Keratinocyte (primary cell): ENCODE data around the gene EIF2S3B. TPM values are rescaled to one million over a fixed set of nuclear protein-coding genes. Genes with fewer than 3 reads are reported as not detected.
A peak's percentile ranks its signal among the peaks of the same experiment; 100 is the strongest.

ENCODE experiments used
- DNase-seq: peaks from one replicate; pipeline ENCODE4 v3.0.0-alpha.2; 2011; ENCODE audit warnings: low read depth, missing footprints, low spot score
- FAIRE-seq: peaks from 2 replicates; lab custom pipeline; 2011; peaks lifted over from hg19 to GRCh38; lab: Jason Lieb, UNC
- H2AFZ ChIP-seq: 2 replicates; pipeline ENCODE4 v1.6.0; 2012; ENCODE audit warnings: low read length, control low read depth, inconsistent platforms; ENCODE audit not compliant: control insufficient read depth
- H3K27ac ChIP-seq: 2 replicates; pipeline ENCODE4 v1.5.1; 2011; ENCODE audit warnings: low read length; ENCODE audit not compliant: control insufficient read depth, insufficient read depth
- H3K27me3 ChIP-seq: 3 replicates; pipeline ENCODE4 v1.6.0; 2011; ENCODE audit warnings: low read length; ENCODE audit not compliant: control insufficient read depth, insufficient read depth; ENCODE audit errors: extremely low read depth
- H3K36me3 ChIP-seq, 2 experiments: 2 replicates in 1 of 2; 3 replicates in 1 of 2; pipeline ENCODE4 v1.5.1; 2011; ENCODE audit warnings: low read length in 2 of 2, mild to moderate bottlenecking in 1 of 2; ENCODE audit not compliant: control insufficient read depth in 2 of 2, insufficient read depth in 2 of 2; ENCODE audit errors: extremely low read depth in 1 of 2
- H3K4me1 ChIP-seq: 3 replicates; pipeline ENCODE4 v1.5.1; 2011; ENCODE audit warnings: low read length; ENCODE audit not compliant: control insufficient read depth, insufficient read depth; ENCODE audit errors: extremely low read depth
- H3K4me2 ChIP-seq: 3 replicates; pipeline ENCODE4 v1.6.0; 2011; ENCODE audit warnings: low read depth, low read length; ENCODE audit not compliant: control insufficient read depth, insufficient read depth; ENCODE audit errors: extremely low read depth
- H3K4me3 ChIP-seq, 3 experiments: fragments of 200-600 bp in 1 of 3; sonication (generic) in 1 of 3; 2 replicates in 2 of 3; 3 replicates in 1 of 3; pipeline ENCODE4 v1.5.1; 2011 to 2016; ENCODE audit warnings: low read length in 3 of 3, mild to moderate bottlenecking in 3 of 3, control low read depth in 2 of 3, inconsistent platforms in 1 of 3, low read depth in 1 of 3, mixed read lengths in 1 of 3, mixed run types in 1 of 3, moderate library complexity in 1 of 3; ENCODE audit not compliant: control insufficient read depth in 2 of 3, insufficient read depth in 2 of 3; ENCODE audit errors: extremely low read depth in 1 of 3
- H3K79me2 ChIP-seq: 2 replicates; pipeline ENCODE4 v1.6.0; 2012; ENCODE audit warnings: low read length; ENCODE audit not compliant: control insufficient read depth, insufficient read depth
- H3K9ac ChIP-seq: 3 replicates; pipeline ENCODE4 v1.6.0; 2011; ENCODE audit warnings: low read length; ENCODE audit not compliant: control insufficient read depth, insufficient read depth; ENCODE audit errors: extremely low read depth
- H3K9me1 ChIP-seq: 3 replicates; pipeline ENCODE4 v1.6.0; 2011; ENCODE audit warnings: low read length; ENCODE audit not compliant: control insufficient read depth, insufficient read depth; ENCODE audit errors: extremely low read depth
- H3K9me3 ChIP-seq: 2 replicates; pipeline ENCODE4 v1.5.1; 2012; ENCODE audit warnings: low read depth, low read length; ENCODE audit not compliant: control insufficient read depth
- H4K20me1 ChIP-seq: 3 replicates; pipeline ENCODE4 v1.6.0; 2011; ENCODE audit warnings: low read length; ENCODE audit not compliant: control insufficient read depth, insufficient read depth; ENCODE audit errors: extremely low read depth
- EZH2 ChIP-seq: IDR thresholded peaks from one replicate; pipeline ENCODE4 v1.6.1; 2012; ENCODE audit warnings: inconsistent platforms, mild to moderate bottlenecking, low read length, moderate library complexity
- dilution Hi-C: fragments of 300-500 bp; cut with MboI; formaldehyde crosslinking; loops from one replicate; pipeline ENCODE4 v1.7.0; 2020; ENCODE audit warnings: low sequenced_read_pairs; ENCODE audit not compliant: extremely low pct_ligation_motif_present
- polyA plus RNA-seq, 5 experiments: library from polyadenylated mRNA; depleted of rRNA in 3 of 5; stranded (reverse) in 3 of 5; stranded (forward) in 1 of 5; unstranded in 1 of 5; fragments of >200 nt; gene quantifications; 1 replicate in 1 of 5; 2 replicates in 3 of 5; 3 replicates in 1 of 5; pipeline versions ENCODE4 v1.2.1 to v1.2.3, GENCODE V29; 2011 to 2012; ENCODE audit warnings: missing spikeins in 2 of 5, low read depth in 1 of 5, low replicate concordance in 1 of 5
- TF ChIP-seq, protein P1 (sequence below), 3 experiments: IDR thresholded peaks in 1 of 3; conservative IDR thresholded peaks in 1 of 3; optimal IDR thresholded peaks in 1 of 3; 2 replicates in 2 of 3; 3 replicates in 1 of 3; pipeline versions ENCODE3 to v1.5.1; 2011; ENCODE audit warnings: low read length in 3 of 3, mild to moderate bottlenecking in 3 of 3, moderate library complexity in 2 of 3, control low read depth in 1 of 3, inconsistent platforms in 1 of 3; ENCODE audit not compliant: insufficient read depth in 2 of 3; ENCODE audit errors: extremely low read depth in 1 of 3

Gene EIF2S3B
- polyA plus RNA-seq, 1 donor (not counting 4 experiments of a cell fraction or from before 2014, with no cell fraction given): 0.66 TPM

DNA sequence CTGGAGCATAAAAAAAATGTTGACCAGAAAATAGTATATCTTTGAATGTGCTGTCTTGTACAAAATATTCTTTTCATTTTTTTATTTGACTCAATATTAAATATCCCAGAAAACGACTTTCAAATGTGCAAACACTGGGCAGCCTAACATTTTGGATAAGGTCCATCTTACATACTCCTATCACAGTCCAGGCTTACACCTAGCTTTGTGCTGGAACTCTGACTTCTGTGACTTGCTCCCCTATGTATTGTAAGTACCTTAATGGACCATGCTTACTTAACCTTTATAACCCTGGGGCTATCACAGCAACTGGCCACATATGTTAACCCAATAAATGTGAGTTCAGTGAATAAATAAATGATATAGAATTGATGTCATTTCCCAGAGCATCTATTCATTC is 7.6 kb upstream of the EIF2S3B start:
- Histone ChIP-seq H3K4me3 (no peak overlapping the region), H3K9me1 (no peaks in the 10 kb centered on the region), H3K36me3 (no peaks in the 10 kb centered on the region), H3K9me3 (no peaks in the 10 kb centered on the region), H3K4me1 (no peaks in the 10 kb centered on the region), H3K27ac (no peak overlapping the region), H3K79me2 (no peaks in the 10 kb centered on the region), H4K20me1 (no peaks in the 10 kb centered on the region), H3K4me2 (no peak overlapping the region), H3K9ac (no peak overlapping the region), H2AFZ (no peak overlapping the region), H3K27me3 (peaks cover 17% of the 10 kb centered on the region)
- no peak for DNase-seq
- dilution Hi-C loops: no loop called here
- no peak for FAIRE-seq
- no peak for TF ChIP-seq EZH2
- TF ChIP-seq, protein P1, sequence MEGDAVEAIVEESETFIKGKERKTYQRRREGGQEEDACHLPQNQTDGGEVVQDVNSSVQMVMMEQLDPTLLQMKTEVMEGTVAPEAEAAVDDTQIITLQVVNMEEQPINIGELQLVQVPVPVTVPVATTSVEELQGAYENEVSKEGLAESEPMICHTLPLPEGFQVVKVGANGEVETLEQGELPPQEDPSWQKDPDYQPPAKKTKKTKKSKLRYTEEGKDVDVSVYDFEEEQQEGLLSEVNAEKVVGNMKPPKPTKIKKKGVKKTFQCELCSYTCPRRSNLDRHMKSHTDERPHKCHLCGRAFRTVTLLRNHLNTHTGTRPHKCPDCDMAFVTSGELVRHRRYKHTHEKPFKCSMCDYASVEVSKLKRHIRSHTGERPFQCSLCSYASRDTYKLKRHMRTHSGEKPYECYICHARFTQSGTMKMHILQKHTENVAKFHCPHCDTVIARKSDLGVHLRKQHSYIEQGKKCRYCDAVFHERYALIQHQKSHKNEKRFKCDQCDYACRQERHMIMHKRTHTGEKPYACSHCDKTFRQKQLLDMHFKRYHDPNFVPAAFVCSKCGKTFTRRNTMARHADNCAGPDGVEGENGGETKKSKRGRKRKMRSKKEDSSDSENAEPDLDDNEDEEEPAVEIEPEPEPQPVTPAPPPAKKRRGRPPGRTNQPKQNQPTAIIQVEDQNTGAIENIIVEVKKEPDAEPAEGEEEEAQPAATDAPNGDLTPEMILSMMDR (optimal IDR thresholded peaks at IDR 0.05 in 1 of 3, IDR thresholded peaks at IDR 0.05 in 1 of 3, conservative IDR thresholded peaks at IDR 0.05 in 1 of 3; ENCODE audit: extremely low read depth in 1 of 3, insufficient read depth in 2 of 3, low read length in 3 of 3): no peak

DNA sequence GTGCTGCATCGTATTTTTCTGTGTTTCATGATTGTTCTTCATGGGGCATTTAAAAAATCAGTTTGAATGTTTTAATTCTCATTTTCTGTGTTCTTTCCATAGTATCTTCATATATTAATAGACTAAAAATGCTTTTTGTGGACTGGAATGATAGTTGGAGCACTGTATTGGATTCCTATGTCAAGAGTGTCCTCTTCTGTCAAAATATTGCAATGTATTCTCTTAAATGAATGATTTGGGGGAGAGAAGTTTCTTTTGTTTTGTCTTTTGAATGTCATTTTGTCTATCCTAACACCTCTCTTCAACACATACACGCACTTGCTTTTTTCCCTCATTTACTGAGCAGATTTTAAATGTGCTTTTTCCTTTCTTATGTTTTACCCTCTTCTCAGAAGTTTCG is 4.7 kb upstream of the EIF2S3B start:
- FAIRE-seq (peak; percentile 29), DNase-seq (no peak)
- no peak overlapping the region for H3K4me3 ChIP-seq
- H3K36me3 ChIP-seq: no peaks in the 10 kb centered on the region
- H3K9me1 ChIP-seq: no peaks in the 10 kb centered on the region
- H2AFZ ChIP-seq: no peak overlapping the region
- H3K4me2 ChIP-seq: no peak overlapping the region
- no peak overlapping the region for H3K27ac ChIP-seq
- no peaks in the 10 kb centered on the region for H3K79me2 ChIP-seq
- TF ChIP-seq EZH2: no peak
- TF ChIP-seq, protein P1 (optimal IDR thresholded peaks at IDR 0.05 in 1 of 3, IDR thresholded peaks at IDR 0.05 in 1 of 3, conservative IDR thresholded peaks at IDR 0.05 in 1 of 3; ENCODE audit: extremely low read depth in 1 of 3, insufficient read depth in 2 of 3, low read length in 3 of 3): peak in 1 of 3 experiments; percentile 34
- no peaks in the 10 kb centered on the region for H3K9me3 ChIP-seq
- no peaks in the 10 kb centered on the region for H3K4me1 ChIP-seq
- H3K9ac ChIP-seq: no peak overlapping the region
- H3K27me3 ChIP-seq: peaks cover 17% of the 10 kb centered on the region
- dilution Hi-C loops: no loop called here
- no peaks in the 10 kb centered on the region for H4K20me1 ChIP-seq
